ENCODE measurements around the gene ZCCHC12.
A peak's percentile ranks its signal among the peaks of the same experiment; 100 is the strongest.
"Not testable (repeated sequence)": the region's sequence is repeated elsewhere in the genome, so short reads cannot be mapped to it uniquely, and the experiment has no call there.

ZCCHC12 gene

GRCh38 chrX:118823263-118824172, at the start of gene ZCCHC12:
Gene ZCCHC12, plus strand, starts transcription at chrX:118823824. Its CDS starts 1,421 bp downstream, at chrX:118825245.
- intact Hi-C loops (cut with DNase I), result no loop called here
- peak; percentile 40 to 94 (median 60) for DNase-seq

- intact Hi-C loops (cut with DNase I), result no loop called here
- DNase-seq, result no peak
Measured at GRCh38 chrX:118779581-118779980, 44.0 kb upstream of the ZCCHC12 start.

- DNase-seq, result no peak
Measured at GRCh38 chrX:118780509-118780908, 43.1 kb upstream of the ZCCHC12 start.

GRCh38 chrX:118780911-118781310, 42.7 kb upstream of the ZCCHC12 start:
- intact Hi-C loops (cut with DNase I), result no loop called here
- DNase-seq, result no peak

More at GRCh38 chrX:118780509-118780908, 43.1 kb upstream of the ZCCHC12 start:
- intact Hi-C loops (cut with DNase I), result no loop called here

GRCh38 chrX:118795528-118796280, 27.9 kb upstream of the ZCCHC12 start:
- intact Hi-C loops (cut with DNase I), result no loop called here
- DNase-seq, result no peak

- DNase-seq, result no peak
- intact Hi-C loops (cut with DNase I), result no loop called here
Measured at GRCh38 chrX:118802857-118803256, 20.8 kb upstream of the ZCCHC12 start.

- intact Hi-C loops (cut with DNase I), result loop anchor here (1.0 to 2.0 kb wide), 2 partner anchors 163 to 203 kb away; no protein-coding TSS in a partner anchor
- DNase-seq, result peak in 5 of 10 donors; percentile 21 to 89 (median 44)
Measured at GRCh38 chrX:118807151-118808017, 16.2 kb upstream of the ZCCHC12 start.

- DNase-seq; intact Hi-C loops (cut with DNase I): not testable (repeated sequence)
Measured at GRCh38 chrX:118817257-118817656, 6.4 kb upstream of the ZCCHC12 start.

GRCh38 chrX:118824173-118824730, 628 bp downstream of the ZCCHC12 start:
- intact Hi-C loops (cut with DNase I), result no loop called here
- no peak for DNase-seq

- intact Hi-C loops (cut with DNase I), result no loop called here
Measured at GRCh38 chrX:118825227-118825626, 1.6 kb downstream of the ZCCHC12 start.

GRCh38 chrX:118839334-118839958, 15.8 kb downstream of the ZCCHC12 start:
- intact Hi-C loops (cut with DNase I), result loop anchor here (2.0 kb wide), 1 partner anchor 227 kb away; no protein-coding TSS in a partner anchor

More at GRCh38 chrX:118825227-118825626, 1.6 kb downstream of the ZCCHC12 start:
- no peak for DNase-seq

GRCh38 chrX:118847676-118848075, 24.1 kb downstream of the ZCCHC12 start:
- intact Hi-C loops (cut with DNase I), result loop anchor here (2.0 to 5.0 kb wide), 2 partner anchors 160 to 219 kb away; no protein-coding TSS in a partner anchor
- no peak for DNase-seq

More at GRCh38 chrX:118839334-118839958, 15.8 kb downstream of the ZCCHC12 start:
- peak; percentile 68 to 97 (median 85) for DNase-seq

- no peak for DNase-seq
- intact Hi-C loops (cut with DNase I), result no loop called here
Measured at GRCh38 chrX:118853596-118853995, 30.0 kb downstream of the ZCCHC12 start.

- no peak for DNase-seq
- intact Hi-C loops (cut with DNase I), result no loop called here
Measured at GRCh38 chrX:118855681-118856310, 32.2 kb downstream of the ZCCHC12 start.

- DNase-seq, result no peak
- intact Hi-C loops (cut with DNase I), result no loop called here
Measured at GRCh38 chrX:118857006-118857405, 33.4 kb downstream of the ZCCHC12 start.

- DNase-seq, result no peak
- intact Hi-C loops (cut with DNase I), result no loop called here
Measured at GRCh38 chrX:118861338-118861737, 37.7 kb downstream of the ZCCHC12 start.

- intact Hi-C loops (cut with DNase I), result no loop called here
- peak in 1 of 10 donors; percentile 27 for DNase-seq
Measured at GRCh38 chrX:118862091-118862490, 38.5 kb downstream of the ZCCHC12 start.

- DNase-seq, result no peak
- intact Hi-C loops (cut with DNase I), result no loop called here
Measured at GRCh38 chrX:118862979-118863378, 39.4 kb downstream of the ZCCHC12 start.
